Gastroesophageal sphincter (tissue), 4 donors: ENCODE results near the gene FHIT. TPM values are rescaled to one million over a fixed set of nuclear protein-coding genes. Genes with fewer than 3 reads are reported as not detected.

Source experiments
- ATAC-seq: fragments of 150-250 bp; one replicate; pipeline ENCODE4 v1.9.1; 2016; ENCODE audit warnings: mild to moderate bottlenecking, moderate library complexity
- H3K27ac ChIP-seq, 4 donors: fragments of 200-600 bp; sonication (generic) in 3 of 4; 1 replicate in 3 of 4; 2 replicates in 1 of 4; pipeline ENCODE4 v1.5.1; 2016 to 2019
- H3K27me3 ChIP-seq: fragments of 200-600 bp; sonication (generic); one replicate; pipeline ENCODE4 v1.5.1; 2019
- H3K36me3 ChIP-seq, 2 donors: fragments of 200-600 bp; sonication (generic); one replicate each; pipeline ENCODE4 v1.5.1; 2019; ENCODE audit warnings: control low read depth in 1 of 2
- H3K4me1 ChIP-seq, 3 donors: fragments of 200-600 bp; sonication (generic); 1 replicate in 2 of 3; 2 replicates in 1 of 3; pipeline ENCODE4 v1.5.1; 2016 to 2019; ENCODE audit warnings: control low read depth in 2 of 3
- H3K4me3 ChIP-seq, 2 donors: fragments of 200-600 bp; sonication (generic); one replicate each; pipeline ENCODE4 v1.5.1; 2019; ENCODE audit warnings: mild to moderate bottlenecking in 1 of 2, moderate library complexity in 1 of 2
- H3K9me3 ChIP-seq, 3 donors: fragments of 200-600 bp; sonication (generic); one replicate each; pipeline ENCODE4 v1.5.1; 2017 to 2019; ENCODE audit warnings: control low read depth in 2 of 3
- EP300 ChIP-seq: sonication (generic); formaldehyde crosslinking; IDR thresholded peaks from one replicate; pipeline ENCODE4 v1.6.1; 2017; ENCODE audit warnings: antibody characterized with exemption, mild to moderate bottlenecking
- POLR2A ChIP-seq, 2 donors: fragments of 450-650 bp; IDR thresholded peaks; one replicate each; pipeline ENCODE4 v1.6.1; 2017; ENCODE audit warnings: antibody characterized with exemption in 2 of 2, mild to moderate bottlenecking in 2 of 2, moderate library complexity in 1 of 2
- POLR2AphosphoS5 ChIP-seq: sonication (generic); formaldehyde crosslinking; IDR thresholded peaks from one replicate; pipeline ENCODE4 v1.6.1; 2017; ENCODE audit warnings: antibody characterized with exemption
- WGBS, 2 donors: methylation state at CpG; one replicate each; pipeline ENCODE4 v1.1.5; 2018; ENCODE audit warnings: low coverage in 1 of 2; 5-methylcytosine and 5-hydroxymethylcytosine counted together
- total RNA-seq, 4 donors: library from RNA; depleted of rRNA; stranded (reverse); fragments of >200 nt; gene quantifications; one replicate each; pipeline ENCODE4 v1.1.0, GENCODE V29; 2016
- TF ChIP-seq, protein P1 (sequence below), 4 experiments: fragments of 200-600 bp in 2 of 4; fragments of 450-650 bp in 2 of 4; sonication (generic) in 1 of 4; IDR thresholded peaks; one replicate each; pipeline ENCODE4 v1.5.1; 2017 to 2019; ENCODE audit warnings: antibody characterized with exemption in 4 of 4, mild to moderate bottlenecking in 2 of 4, moderate library complexity in 2 of 4

Gene FHIT
- total RNA-seq, 4 donors from 2014 or later: 1.4 to 7.3 (median 3.9) TPM

DNA sequence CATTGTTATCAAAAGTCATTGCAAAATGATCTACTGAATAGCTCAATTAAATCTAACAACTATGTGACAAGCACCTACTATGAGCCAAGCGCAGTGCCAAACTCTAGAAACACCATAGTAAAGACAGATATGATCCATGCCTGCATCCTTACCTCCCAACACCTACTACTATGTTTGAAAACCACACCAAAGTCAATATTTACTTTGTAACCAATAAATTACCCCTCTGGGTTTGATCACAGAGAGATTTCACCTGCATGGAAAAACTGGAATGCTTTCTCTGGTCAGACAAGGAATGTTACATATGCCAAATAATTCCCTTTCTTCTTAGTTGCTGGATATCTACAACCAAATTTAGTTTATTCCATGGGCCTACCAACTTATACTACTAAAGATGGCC is 422.2 kb downstream of the FHIT start:
- peaks cover 0 to 5% (median 0%) of the 10 kb centered on the region in 3 donors for H3K9me3 ChIP-seq
- H3K27ac ChIP-seq: no peak overlapping the region
- H3K4me1 ChIP-seq: no peaks in the 10 kb centered on the region
- TF ChIP-seq POLR2A (IDR thresholded peaks at IDR 0.05) (no peak), POLR2AphosphoS5 (no peak)
- WGBS, 2 donors: 93 to 100% methylated on average over 1 of the region's 1 CpG
- H3K36me3 ChIP-seq: no peaks in the 10 kb centered on the region
- ATAC-seq: no peak
- H3K4me3 ChIP-seq: no peak overlapping the region
- no peaks in the 10 kb centered on the region for H3K27me3 ChIP-seq

DNA sequence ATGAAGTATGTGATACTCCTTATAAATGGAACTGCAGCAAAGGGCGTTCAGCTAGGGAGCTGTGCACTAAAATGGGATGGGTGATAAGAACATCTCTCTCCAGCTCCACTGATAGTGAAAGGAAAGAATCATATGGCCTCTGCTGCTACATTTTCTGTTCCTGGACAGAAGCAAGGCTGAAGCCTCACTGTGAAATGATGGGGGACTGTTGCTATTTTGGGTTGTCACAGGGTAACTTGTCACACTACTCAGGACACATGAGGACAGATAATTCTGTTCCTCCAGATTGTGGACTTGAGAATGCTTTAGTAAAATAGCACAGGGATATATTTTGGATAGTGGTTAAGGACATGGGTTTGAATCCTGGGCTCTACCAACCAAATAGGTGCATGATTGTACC is 423.6 kb downstream of the FHIT start:
- H3K36me3 ChIP-seq: no peaks in the 10 kb centered on the region
- no peaks in the 10 kb centered on the region for H3K27me3 ChIP-seq
- peaks cover 0 to 5% (median 0%) of the 10 kb centered on the region in 3 donors for H3K9me3 ChIP-seq
- no peak for ATAC-seq
- no peaks in the 10 kb centered on the region for H3K4me1 ChIP-seq
- no peak overlapping the region for H3K27ac ChIP-seq
- 73 to 100% methylated on average over 1 of the region's 1 CpG for WGBS, 2 donors
- no peak overlapping the region for H3K4me3 ChIP-seq
- TF ChIP-seq, protein P1, sequence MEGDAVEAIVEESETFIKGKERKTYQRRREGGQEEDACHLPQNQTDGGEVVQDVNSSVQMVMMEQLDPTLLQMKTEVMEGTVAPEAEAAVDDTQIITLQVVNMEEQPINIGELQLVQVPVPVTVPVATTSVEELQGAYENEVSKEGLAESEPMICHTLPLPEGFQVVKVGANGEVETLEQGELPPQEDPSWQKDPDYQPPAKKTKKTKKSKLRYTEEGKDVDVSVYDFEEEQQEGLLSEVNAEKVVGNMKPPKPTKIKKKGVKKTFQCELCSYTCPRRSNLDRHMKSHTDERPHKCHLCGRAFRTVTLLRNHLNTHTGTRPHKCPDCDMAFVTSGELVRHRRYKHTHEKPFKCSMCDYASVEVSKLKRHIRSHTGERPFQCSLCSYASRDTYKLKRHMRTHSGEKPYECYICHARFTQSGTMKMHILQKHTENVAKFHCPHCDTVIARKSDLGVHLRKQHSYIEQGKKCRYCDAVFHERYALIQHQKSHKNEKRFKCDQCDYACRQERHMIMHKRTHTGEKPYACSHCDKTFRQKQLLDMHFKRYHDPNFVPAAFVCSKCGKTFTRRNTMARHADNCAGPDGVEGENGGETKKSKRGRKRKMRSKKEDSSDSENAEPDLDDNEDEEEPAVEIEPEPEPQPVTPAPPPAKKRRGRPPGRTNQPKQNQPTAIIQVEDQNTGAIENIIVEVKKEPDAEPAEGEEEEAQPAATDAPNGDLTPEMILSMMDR (IDR thresholded peaks at IDR 0.05): no peak
- TF ChIP-seq POLR2A (IDR thresholded peaks at IDR 0.05): no peak
- no peak for TF ChIP-seq EP300
- TF ChIP-seq POLR2AphosphoS5: no peak

DNA sequence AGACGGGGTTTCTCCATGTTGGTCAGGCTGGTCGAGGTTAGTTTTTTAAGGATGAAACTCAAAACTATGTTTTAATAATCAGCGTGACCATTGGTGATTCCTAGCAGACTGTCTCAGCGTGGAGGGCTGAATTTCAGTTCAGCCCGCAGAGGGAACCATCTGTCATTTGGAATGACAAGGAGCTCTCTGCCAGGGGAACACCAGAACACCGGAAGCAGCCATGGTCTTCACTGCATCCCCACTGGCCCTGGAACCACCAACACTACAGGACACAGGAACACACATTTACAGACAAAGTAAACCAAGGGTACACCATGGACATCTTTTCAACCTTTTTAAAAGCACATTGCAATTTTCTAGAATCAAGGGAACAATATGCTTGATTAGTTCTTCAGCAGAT is 424.7 kb downstream of the FHIT start:
- no peaks in the 10 kb centered on the region for H3K27me3 ChIP-seq
- no peak overlapping the region for H3K27ac ChIP-seq
- TF ChIP-seq POLR2A (IDR thresholded peaks at IDR 0.05): no peak
- TF ChIP-seq, protein P1 (IDR thresholded peaks at IDR 0.05): no peak
- TF ChIP-seq POLR2AphosphoS5: no peak
- TF ChIP-seq EP300: no peak
- H3K9me3 ChIP-seq: peaks cover 0 to 5% (median 0%) of the 10 kb centered on the region in 3 donors
- H3K36me3 ChIP-seq: no peaks in the 10 kb centered on the region
- WGBS, 2 donors: 91 to 100% methylated on average over 3 to 6 of the region's 6 CpGs
- H3K4me3 ChIP-seq: no peak overlapping the region
- H3K4me1 ChIP-seq: no peaks in the 10 kb centered on the region
- ATAC-seq: no peak

DNA sequence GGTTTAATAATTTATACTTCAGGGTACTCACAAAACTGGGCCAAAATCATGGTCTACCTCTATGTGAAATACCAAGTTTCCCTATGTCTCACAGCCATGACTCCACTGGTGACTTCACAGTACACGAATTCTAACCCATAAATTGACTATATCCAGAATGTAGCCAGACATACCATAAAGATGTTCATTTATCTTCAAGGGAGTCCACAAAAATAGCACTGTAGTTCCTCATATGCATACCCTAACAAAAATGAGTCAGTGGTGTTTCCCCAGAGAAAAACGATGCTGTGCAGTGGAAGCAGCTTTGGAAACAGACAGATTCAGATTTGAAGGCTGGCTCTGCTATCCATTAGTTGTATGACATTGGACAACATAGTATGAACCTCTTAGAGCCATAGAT is 438.8 kb downstream of the FHIT start:
- TF ChIP-seq POLR2A (IDR thresholded peaks at IDR 0.05): no peak
- TF ChIP-seq, protein P1 (IDR thresholded peaks at IDR 0.05): no peak
- no peak for TF ChIP-seq POLR2AphosphoS5
- TF ChIP-seq EP300: no peak
- no peak for ATAC-seq
- 75 to 83% methylated on average over 2 of the region's 2 CpGs for WGBS, 2 donors
- no peak overlapping the region for H3K4me3 ChIP-seq
- no peaks in the 10 kb centered on the region for H3K36me3 ChIP-seq
- H3K27me3 ChIP-seq: no peaks in the 10 kb centered on the region
- H3K4me1 ChIP-seq: no peaks in the 10 kb centered on the region
- H3K27ac ChIP-seq: no peak overlapping the region
- H3K9me3 ChIP-seq: no peaks in the 10 kb centered on the region

DNA sequence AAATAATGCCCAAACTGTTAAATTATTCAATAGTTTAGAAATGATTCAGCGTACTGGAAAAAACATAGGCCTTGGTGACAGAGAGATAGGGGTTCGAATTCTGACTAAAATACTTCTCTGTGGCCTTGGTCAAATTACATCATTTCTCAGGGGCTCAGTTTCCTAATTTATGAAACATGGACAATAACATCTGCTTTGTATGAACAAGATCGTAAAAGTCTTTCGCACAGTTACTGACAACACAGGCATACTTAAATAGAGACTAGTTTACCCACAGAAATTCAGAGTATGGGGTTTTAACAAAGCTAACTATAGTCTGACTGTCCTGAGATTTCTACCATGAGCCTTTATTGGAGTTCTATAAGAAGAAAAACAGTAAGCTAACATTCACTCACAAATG is 440.4 kb downstream of the FHIT start:
- 43 to 68% methylated on average over 3 to 4 of the region's 4 CpGs for WGBS, 2 donors
- Histone ChIP-seq H3K9me3 (no peaks in the 10 kb centered on the region), H3K27me3 (no peaks in the 10 kb centered on the region), H3K4me1 (no peaks in the 10 kb centered on the region), H3K27ac (no peak overlapping the region), H3K36me3 (no peaks in the 10 kb centered on the region), H3K4me3 (no peak overlapping the region)
- TF ChIP-seq POLR2AphosphoS5 (no peak), EP300 (no peak), POLR2A (IDR thresholded peaks at IDR 0.05) (no peak)
- no peak for ATAC-seq

DNA sequence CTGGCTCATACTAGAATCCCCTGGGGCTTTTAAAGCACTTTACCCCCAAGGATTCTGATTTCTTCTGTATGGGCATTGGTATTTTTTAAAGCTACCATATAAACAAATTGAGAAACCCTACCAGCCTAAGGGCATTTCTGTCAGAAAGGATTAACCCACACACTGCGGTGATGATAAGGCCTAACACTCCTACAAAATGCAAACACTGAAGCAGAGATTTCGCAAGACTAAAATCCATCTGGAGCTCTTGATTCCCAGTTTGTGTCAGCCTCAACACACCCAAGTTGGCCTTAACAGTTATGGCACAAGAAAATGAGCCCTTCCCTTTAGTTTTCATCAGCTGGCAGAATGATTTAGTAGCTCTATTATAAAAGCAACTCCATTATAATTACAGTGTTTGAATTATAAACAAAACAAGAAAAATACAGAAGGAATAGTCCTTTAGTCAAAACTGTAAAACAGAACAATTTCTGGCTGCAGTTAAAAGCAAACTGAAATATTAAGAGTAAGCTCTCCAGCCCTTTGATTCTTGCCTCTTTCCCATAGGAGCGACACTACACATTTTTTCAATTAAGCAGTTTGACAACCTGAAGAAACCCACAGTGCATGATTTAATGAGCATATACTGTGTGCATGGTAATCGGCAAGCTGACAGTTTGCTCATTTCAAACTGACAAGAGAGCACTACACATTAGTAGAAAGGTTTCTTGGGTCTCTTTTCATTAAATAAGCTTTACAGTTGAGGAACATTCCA is 441.2 kb downstream of the FHIT start:
- no peaks in the 10 kb centered on the region for H3K4me1 ChIP-seq
- H3K27me3 ChIP-seq: no peaks in the 10 kb centered on the region
- no peaks in the 10 kb centered on the region for H3K9me3 ChIP-seq
- H3K36me3 ChIP-seq: no peaks in the 10 kb centered on the region
- ATAC-seq: no peak
- H3K4me3 ChIP-seq: no peak overlapping the region
- no peak for TF ChIP-seq EP300
- no peak for TF ChIP-seq POLR2AphosphoS5
- TF ChIP-seq POLR2A (IDR thresholded peaks at IDR 0.05): no peak
- TF ChIP-seq, protein P1 (IDR thresholded peaks at IDR 0.05): no peak
- WGBS, 2 donors: 50 to 63% methylated on average over 4 of the region's 4 CpGs
- no peak overlapping the region for H3K27ac ChIP-seq
